HPDE6-E6E7 (cell line): ENCODE results near the gene PLIN3.
A peak's percentile ranks its signal among the peaks of the same experiment; 100 is the strongest.
"Not testable (repeated sequence)": the region's sequence is repeated elsewhere in the genome, so short reads cannot be mapped to it uniquely, and the experiment has no call there.

ENCODE experiments used
- DNase-seq: peaks from one replicate; pipeline ENCODE4 v3.0.0; 2011; ENCODE audit warnings: missing footprints; ENCODE audit errors: extremely low spot score

The PLIN3 gene

DNA sequence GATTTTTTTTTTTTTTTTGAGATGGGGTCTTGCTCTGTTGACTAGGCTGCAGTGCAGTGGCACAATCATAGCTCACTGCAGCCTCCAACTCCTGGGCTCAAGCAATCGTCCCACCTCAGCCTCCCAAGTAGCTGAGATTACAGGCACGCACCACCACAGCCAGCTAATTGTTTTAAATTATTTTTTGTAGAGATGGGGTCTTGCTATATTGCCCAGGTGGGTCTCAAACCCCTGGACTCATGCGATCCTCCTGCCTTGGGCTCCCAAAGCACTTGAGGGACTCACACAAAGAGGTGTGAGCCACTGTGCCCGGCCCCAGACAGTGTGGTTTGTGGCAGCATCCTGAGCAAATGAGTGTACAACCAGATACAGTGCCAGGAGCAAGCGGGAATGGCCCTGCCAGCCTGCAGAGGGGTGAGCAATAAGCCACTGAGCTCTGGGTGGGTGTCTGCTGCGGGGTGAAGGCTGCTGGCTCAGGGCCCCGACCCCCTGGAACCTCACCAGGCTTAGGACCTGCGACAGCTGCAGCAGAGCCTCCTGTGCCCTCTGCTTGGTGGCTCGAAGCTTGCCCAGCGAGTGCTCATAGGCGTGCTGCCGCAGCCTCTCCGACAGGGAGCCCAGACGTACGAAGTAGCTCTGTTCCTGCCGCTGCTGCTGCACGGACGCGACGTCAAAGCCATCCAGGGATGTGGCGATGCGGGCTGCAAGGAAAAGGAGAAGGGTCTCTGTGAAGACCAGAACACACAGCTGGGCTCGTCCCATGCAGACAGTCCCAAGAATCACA lies 20.1 kb downstream of the PLIN3 start:
- no peak for DNase-seq

DNA sequence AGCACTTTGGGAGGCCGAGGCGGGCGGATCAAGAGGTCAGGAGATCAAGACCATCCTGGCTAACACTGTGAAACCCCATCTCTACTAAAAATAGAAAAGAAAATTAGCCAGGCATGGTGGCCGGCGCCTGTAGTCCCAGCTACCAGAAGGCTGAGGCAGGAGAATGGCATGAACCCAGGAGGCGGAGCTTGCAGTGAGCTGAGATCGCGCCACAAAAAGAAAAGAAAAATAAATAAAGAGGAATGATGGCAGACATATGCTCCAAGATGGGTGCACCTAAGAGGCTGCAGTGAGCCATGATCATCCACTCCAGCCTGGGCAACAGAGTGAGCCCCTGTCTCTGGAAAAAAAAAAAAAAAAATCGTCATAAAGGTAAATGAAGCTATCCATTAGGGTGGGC lies 21.5 kb downstream of the PLIN3 start:
- DNase-seq: not testable (repeated sequence)

DNA sequence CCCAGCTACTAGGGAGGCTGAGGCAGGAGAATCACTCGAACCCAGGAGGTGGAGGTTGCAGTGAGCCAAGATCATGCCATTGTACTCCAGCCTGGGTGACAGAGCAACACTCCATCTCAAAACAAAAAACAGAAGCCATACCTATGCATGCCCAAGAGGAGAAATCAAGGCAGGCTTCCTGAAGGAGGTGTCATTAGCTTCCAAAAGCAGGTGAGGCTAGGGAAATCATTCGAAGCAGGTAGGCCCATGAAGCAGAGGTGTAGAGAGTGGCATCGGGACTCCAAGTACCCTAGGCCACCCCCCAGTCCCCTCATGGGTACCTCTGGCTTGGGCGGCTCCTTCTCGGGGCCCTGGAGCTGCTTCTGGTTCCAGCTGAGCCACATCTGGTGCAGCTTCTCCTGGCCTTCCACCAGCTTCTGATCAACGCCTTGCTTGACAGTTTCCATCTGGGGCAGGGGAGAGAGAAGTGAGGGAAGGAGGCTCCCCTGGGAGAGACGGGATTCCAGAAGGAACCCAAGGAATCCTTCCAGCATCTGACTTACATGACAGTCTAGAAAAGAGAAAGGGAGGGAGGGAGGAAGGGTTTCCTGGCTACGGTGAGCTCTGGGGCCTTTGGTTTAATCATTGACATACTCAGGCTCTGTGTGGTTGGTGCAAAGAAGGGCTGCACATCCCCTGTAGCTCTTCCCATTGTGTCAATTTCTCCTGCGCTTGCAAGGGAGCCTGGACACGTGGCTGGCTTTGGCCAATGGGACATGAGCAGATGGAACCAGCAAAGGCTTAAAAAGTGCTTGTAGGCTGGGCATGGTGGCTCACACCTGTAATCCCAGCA lies 22.9 kb downstream of the PLIN3 start:
- no peak for DNase-seq

DNA sequence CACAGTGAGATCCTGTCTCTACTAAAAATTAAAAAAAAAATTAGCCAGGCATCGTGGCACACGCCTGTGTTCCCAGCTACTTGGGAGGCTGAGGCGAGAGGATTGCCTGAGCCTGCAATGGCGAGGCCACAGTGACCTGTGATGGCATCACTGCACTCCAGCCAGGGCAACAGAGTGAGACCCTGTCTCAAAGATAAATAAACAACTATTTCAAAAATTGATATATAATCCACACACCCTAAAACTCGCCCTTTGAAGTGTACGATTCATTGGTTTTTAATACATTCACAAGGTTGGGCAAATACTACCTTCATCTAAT lies 23.9 kb downstream of the PLIN3 start:
- DNase-seq: no peak

DNA sequence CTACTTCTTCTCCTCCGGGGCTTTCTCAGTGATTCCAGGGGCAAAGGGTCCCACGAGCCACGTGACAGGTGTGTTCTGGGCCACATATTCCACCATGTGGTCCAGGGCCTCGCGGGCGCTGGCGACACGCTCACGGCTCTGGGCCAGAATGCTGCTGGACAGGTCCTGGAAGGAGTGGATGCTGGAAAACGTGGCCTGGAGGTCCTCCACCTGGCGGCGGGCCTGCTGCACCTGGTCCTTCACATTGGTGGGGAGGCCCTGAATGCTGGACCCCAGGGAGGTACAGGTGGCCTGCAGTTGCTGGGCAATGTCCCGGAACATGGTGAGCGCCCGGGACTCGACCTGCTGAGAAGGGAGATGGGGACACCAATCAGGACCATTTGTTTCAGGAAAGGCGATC lies 28.3 kb downstream of the PLIN3 start:
- DNase-seq: no peak

DNA sequence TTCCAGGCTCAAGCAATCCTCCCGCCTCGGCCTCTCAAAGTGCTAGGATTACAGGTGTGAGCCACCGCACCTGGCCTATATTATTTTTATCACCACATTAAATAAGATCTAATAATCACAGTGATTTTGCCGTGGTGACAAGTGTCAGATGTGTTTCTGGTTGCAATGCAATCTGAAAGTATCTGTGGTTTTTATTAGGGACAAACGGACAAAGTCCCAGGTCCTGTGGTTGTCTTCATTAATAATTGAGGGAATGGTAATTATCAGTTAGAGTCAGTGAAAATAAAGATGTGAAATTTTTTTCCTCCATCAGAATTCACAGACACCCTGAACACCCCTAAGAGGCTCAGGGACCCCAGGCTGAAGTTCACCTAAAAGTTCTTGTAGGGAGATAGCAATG lies 34.7 kb downstream of the PLIN3 start:
- no peak for DNase-seq

DNA sequence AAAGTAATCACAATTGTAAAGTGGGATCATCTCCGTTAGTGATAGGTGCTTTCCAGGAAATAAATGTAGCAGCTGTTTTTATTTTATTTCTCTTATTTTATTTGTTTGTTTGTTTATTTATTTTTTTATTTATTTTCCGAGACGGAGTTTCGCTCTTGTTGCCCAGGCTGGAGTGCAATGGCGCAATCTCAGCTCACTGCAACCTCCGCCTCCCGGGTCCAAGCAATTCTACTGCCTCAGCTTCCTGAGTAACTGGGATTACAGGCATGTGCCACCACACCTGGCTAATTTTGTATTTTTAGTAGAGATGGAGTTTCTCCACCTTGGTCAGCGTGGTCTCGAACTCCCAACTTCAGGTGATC lies 35.5 kb downstream of the PLIN3 start:
- not testable (repeated sequence) for DNase-seq

DNA sequence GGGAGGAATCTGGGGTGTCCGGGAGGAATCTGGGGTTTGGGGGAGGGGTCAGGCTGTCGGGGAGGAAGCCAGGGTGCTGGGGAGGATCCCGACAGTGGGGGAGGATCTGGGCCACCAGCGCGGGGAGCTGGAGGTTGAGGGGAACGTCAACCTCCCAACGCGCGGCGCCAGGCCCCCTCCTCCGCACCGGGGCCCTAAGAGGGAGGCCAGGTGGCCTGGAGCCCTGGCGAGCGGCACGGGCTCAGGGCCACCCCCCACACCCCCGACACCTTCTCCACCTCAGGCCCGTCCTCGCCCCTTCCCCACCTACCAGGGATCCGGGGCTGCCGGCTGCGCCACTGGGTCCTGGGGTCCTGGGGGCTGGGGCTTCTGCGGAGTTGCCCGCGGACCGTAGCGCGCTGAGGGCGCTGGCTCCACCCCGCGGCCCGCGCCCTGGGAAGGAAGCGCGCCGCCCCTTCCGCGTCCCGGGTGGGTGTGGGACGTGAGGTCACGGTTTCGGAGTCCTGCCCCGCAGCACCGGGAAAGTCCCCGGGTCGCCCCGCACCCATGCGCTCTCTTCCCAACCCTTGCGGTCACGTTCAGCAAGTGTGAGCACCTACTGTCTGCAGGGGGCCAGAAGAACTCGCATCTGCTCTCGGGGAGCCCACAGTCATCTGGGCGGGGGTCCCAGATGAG lies 36.0 kb downstream of the PLIN3 start, which contains the start of gene TICAM1:
TICAM1 (minus strand) TSS at position 409 of the 675 bp plus-strand sequence. CDS start 13,335 bp downstream, outside the sequence.
- DNase-seq: peak; percentile 63

DNA sequence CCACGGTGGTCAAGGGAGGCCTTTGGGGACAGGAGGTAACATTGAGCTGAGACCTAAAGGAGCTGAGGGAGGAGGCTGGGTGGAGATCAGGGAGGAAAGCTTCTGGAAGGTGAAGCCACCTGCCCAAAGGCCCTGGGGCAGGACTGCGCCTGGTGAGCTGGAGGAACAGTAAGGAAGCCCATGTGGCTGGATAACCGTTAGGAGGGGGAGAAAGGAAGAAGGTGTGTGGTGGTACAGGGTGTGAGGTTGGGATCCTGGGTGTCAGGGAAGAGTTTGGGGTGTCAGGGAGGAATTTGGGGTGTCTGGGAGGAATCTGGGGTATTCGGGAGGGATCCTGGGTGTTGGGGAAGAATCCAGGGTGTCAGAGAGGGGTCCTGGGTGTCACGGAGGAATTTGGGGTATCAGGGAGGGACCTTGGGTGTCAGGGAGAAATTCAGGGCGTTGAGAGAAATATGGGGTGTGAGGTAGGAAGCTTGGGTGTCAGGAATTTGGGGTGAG lies 36.6 kb downstream of the PLIN3 start:
- DNase-seq: no peak

DNA sequence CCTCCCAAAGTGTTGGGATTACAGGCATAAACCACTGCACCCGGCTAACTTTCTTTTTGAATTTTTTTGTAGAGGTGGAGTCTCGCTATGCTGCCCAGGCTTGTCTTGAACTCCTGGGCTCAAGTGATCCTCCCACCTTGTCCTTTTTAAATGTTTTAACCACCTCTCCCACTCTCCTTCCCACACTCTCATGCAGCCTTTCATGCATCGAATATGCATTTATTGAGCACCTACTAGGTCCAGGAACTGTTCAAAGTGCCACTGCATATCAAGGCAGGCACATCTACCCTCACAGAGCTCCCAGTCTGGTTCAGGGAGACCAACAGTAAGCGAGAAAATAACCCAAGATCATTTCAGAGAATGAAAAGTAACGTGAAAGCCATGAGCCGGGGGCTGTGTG lies 37.1 kb downstream of the PLIN3 start:
- DNase-seq: no peak

DNA sequence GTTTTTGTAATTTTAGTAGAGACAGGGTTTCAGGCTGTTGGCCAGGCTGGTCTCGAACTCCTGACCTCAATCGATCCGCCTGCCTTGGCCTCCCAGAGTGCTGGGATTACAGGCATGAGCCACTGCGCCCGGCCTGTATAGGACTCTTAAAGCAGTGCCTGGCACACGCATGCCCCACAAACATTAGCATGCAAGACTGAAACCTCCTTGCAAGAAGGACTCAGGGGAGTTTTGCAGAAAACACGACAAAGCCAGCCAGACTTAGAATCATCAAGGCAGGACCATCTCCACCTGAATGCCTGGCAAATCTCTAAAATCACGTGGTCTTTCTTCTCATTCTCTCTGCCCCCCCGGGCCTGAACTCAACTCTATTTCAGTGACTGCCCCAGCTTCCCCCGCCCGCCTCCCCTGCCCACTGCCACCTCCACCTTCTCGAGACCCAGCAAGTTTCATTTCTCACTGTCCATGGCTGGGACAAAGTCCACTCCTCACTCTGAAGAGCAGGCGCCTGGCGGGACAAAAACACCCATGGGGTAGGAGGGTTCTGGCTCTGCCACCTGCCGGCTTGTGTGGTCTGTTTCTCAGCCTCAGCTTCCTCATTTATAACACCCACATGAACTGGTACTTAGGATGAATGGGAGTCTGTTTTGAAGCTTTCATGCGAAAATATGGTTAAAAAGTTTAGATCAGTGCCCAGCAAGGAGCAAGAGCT lies 38.3 kb downstream of the PLIN3 start:
- no peak for DNase-seq

DNA sequence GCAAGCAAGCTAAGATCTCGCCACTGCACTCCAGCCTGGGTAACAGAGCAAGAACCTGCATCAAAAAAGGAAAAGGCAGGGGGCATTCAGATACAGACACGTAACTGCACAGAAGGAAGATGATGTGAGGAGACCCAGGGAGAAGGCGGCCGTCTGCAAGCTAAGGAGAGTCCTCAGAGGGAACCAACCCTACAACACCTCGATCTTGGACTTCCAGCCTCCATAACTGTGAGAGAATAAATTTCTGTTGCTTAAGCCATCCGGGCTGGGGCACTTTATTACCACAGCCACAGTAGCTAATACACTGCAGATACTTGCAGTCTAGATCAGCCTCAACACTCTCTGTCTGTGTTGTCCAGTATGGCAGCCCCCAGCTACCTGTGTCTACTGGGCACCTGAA lies 43.9 kb downstream of the PLIN3 start:
- no peak for DNase-seq

DNA sequence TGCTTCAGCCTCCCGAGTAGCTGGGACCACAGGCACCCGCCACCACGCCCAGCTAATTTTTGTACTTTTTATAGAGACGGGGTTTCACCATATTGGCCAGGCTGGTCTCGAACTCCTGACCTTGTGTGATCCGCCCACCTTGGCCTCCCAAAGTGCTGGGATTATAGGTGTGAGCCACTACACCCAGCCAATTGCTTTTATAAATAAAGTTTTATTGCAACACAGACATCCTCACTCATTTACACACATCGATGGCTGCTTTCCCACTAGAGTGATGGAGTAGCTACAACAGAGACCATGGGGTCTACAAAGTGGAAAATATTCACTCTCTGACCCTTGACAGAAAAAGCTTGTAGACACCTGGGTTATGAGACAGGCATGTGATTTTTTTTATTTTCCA lies 45.1 kb downstream of the PLIN3 start:
- not testable (repeated sequence) for DNase-seq

DNA sequence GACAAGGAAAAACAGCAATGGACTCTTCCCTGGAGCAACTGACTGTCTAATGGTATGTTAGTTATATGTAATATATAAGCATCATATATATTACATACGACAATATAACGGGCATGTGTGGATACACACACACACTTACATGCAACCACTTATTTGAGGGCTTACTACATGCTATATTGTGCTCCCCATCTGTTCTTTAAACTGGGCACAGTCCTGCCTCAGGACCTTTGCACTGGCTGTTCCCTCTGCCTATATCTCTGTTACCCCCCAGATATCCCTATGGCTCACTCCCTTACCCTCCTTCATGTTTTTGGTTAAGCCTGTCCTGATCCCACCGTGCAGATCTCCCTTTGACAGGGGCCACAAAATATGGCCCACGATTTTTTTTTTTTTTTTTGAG lies 46.2 kb downstream of the PLIN3 start:
- no peak for DNase-seq

DNA sequence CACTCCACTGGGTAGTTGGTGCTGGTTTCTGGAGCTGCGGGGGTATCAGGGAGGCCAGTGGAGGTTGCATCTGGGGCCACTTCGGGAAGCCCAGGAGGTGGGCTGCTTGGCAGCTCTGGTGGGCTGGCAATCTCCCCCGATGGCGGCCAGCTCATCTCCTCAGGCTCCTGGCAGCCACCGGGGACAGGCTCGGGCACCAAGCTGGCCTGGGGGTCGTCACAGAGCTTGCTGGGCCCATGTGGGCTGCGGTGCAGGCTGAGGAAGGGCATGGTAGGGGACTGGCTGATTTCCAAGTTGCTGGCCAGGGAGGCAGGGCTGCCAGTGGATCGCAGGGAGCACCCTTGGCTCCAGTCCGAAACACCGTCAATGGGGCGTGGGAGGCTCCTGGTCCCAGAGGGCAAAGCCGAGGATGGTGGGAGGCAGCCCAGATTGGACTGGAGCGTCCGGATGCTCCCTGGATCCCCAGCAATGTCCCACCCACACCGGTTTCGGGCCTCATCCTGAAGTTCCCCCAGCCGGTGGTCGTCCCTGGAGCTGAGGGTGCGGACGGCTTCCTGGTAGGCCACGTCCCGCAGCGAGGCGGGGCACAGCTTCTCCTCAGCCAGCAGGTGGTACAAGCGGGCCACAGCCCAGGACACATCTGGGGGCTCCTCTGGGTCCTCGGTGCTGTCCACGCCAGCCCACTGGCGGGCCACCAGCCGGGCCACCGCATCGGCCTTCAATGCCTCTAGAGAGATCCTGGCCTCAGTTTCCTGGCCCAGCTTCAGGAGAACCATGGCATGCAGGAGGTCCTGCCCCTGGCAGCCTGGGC lies 49.8 kb downstream of the PLIN3 start:
- no peak for DNase-seq

DNA sequence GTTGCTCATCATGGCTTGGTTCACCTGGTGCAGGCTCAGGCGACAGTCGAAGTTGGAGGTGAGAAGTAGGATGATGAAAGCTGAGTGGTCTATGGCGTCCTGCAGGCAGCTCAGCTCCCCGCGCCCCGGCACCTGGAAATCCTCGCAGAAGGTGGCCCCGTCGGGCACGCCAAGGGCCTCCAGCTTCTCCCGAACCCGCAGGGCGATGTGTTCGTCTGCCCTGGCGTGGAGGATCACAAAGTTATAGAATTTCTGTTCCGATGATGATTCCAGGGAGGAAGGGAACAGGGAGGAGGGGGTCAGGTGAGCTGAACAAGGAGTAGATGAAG lies 50.6 kb downstream of the PLIN3 start:
- DNase-seq: no peak

DNA sequence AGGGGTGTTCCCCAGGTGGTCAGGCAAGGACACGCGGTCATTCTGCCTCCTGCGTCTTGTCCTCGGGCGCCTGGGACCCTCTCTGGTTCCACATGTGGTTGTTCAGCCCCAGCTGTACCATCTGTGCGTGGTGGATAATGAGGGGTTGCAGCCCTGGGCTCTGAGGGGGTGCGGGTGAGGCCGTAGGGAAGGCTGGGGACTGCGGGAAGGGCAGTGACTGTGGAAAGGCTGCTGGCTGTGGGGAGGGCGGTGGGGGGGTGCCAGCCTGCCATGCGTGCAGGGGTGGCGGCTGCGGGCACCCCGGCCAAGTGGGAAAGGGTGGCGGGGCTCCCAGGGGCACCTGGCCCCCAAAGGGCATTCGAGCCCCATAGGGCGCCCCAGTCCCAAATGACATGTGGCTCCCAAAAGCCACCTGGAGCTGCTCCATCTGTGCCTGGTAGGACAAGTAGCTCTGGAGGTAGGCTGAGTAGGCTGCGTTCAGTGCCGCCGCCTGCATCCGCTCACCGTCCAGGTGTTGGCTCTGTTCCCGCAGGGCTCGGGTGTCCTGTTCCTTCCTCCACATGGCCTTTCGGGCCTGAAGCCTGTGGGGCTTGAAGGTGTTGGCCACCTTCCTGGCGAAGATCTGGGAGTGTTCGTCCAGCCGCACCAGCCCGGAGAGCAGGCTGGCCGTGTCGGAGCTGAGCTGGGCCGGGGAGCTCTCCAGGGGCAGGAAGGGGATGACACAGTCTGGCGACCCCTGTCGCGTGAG lies 51.1 kb downstream of the PLIN3 start:
- DNase-seq: no peak

DNA sequence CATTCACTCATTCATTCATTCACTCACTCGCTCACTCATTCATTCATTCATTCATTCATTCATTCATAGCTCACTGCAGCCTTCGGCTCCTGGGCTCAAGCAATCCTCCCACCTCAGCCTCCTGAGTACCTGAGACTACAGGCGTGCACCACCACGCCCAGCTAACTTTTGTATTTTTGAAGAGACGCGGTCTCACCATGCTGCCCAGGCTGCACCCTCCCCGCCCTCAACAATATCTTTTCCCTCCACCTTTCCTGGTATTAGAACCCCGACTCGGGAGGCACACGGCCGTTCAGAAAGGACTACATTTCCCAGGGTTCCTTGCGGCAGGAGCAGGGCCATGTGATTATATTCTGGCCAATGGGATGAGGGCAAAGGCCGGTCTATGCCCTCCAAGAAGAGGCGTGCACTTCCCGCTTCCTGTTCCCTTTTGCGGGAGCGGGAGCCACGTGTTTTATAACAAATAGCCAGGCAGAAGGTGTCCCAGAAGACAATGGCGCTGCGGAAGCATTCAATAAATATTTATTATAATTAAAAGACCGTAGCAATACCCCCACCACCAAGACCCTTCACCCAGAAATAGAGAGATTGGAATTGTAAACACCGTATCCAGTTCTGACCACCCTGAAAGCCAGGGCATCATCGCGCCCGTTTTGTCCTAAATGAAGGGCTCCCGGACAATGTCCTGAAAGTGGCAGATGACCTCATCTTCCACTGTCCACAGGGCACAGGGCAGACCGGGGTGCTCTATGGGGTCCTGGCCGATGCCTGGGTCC lies 51.9 kb downstream of the PLIN3 start:
- DNase-seq: peak; percentile 95

DNA sequence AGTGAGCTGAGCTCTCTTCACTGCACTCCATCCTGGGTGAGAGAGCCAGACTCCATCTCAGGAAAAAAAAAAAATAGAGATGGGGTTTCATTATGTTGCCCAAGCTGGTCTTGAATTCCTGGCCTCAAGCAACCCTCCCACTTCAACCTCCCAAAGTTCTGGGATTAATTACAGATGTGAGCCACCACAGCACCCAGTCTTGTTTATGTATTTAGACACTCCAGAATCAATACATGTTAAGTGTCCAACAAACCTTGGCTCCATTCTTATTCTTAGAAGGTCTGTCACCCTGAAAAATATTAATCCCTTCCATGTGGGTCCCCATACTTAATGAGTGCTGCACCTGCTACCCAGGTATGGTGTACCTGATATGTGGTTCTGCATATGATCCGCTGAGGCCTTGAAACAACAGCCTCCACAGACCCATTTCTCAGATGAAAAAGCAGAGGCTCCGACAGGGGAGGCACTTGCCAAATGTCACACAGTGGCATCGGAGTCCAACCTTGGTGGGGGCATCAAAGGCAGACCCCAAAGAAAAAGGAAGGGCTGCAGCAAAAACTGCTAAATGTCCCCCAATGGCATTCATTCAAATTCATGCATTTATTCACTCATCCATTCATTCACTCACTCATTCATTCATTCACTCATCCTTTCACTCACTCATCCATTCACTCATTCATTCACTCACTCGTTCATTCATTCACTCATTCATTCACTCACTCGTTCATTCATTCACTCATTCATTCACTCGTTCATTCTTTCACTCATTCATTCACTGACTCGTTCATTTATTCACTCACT lies 52.6 kb downstream of the PLIN3 start:
- no peak for DNase-seq
